Caco-2 (cell line): ENCODE data around the gene DYNLL2. TPM values are rescaled to one million over a fixed set of nuclear protein-coding genes. Genes with fewer than 3 reads are reported as not detected.

ENCODE experiments used
- BruUV-seq: library from RNA; stranded (reverse); fragments of 400-500 nt; replicated peaks from 2 replicates; lab custom pipeline; 2021; lab: Mats Ljungman, UMichigan
- CTCF ChIA-PET: fragments of 300-600 bp; sonication (Branson Sonifier 250); formaldehyde crosslinking; loops from one replicate; lab custom pipeline; 2022; ENCODE audit warnings: antibody characterized with exemption; lab: Charles Lee
- POLR2A ChIA-PET: fragments of 300-600 bp; sonication (Branson Sonifier 250); formaldehyde crosslinking; loops from one replicate; lab custom pipeline; 2022; ENCODE audit warnings: antibody characterized with exemption; lab: Charles Lee
- DNase-seq, 2 experiments: peaks; one replicate each; pipeline versions ENCODE4 v3.0.0 to v3.0.0-alpha.2; 2020 to 2022
- H3K27me3 ChIP-seq: replicated peaks from 2 replicates; pipeline ENCODE4 v1.6.0; 2011; ENCODE audit warnings: low read length; ENCODE audit not compliant: control insufficient read depth, insufficient read depth
- H3K36me3 ChIP-seq: 2 replicates; pipeline ENCODE4 v1.5.1; 2011; ENCODE audit warnings: low read length; ENCODE audit not compliant: control insufficient read depth, insufficient read depth
- H3K4me1 ChIP-seq: fragments of 250-450 bp; sonication (Bioruptor Pico); 2 replicates; pipeline ENCODE4 v1.5.1; 2020; ENCODE audit warnings: mild to moderate bottlenecking
- H3K4me3 ChIP-seq: 2 replicates; pipeline ENCODE4 v1.5.1; 2011; ENCODE audit warnings: low read depth, mild to moderate bottlenecking, control low read depth, low read length
- H3K9me3 ChIP-seq: fragments of 250-450 bp; sonication (Bioruptor Pico); 2 replicates; pipeline ENCODE4 v1.5.1; 2020; ENCODE audit warnings: mild to moderate bottlenecking, moderate library complexity
- H3K27ac Mint-ChIP-seq: one replicate; pipeline ENCODE4 v1.8.0; 2022; ENCODE audit warnings: mixed read lengths; ENCODE audit not compliant: unreplicated experiment
- H3K27me3 Mint-ChIP-seq: one replicate; pipeline ENCODE4 v1.8.0; 2022; ENCODE audit warnings: mixed read lengths; ENCODE audit not compliant: insufficient read depth, unreplicated experiment
- H3K36me3 Mint-ChIP-seq: one replicate; pipeline ENCODE4 v1.8.0; 2022; ENCODE audit warnings: mild to moderate bottlenecking, mixed read lengths; ENCODE audit not compliant: insufficient read depth, unreplicated experiment
- H3K4me1 Mint-ChIP-seq: one replicate; pipeline ENCODE4 v1.8.0; 2022; ENCODE audit warnings: low read depth, mixed read lengths; ENCODE audit not compliant: unreplicated experiment
- H3K4me3 Mint-ChIP-seq: one replicate; pipeline ENCODE4 v1.8.0; 2022; ENCODE audit warnings: mild to moderate bottlenecking, moderate library complexity, mixed read lengths; ENCODE audit not compliant: unreplicated experiment
- H3K9me3 Mint-ChIP-seq: one replicate; pipeline ENCODE4 v1.8.0; 2022; ENCODE audit warnings: mixed read lengths; ENCODE audit not compliant: unreplicated experiment
- CTCF ChIP-seq, 2 experiments: fragments of 200-600 bp in 1 of 2; IDR thresholded peaks; 1 replicate in 1 of 2; 2 replicates in 1 of 2; pipeline versions ENCODE4 v1.5.1 to v1.8.0; 2011 to 2022; ENCODE audit warnings: antibody characterized with exemption in 1 of 2, control low read depth in 1 of 2, inconsistent platforms in 1 of 2, low read depth in 1 of 2, low read length in 1 of 2, mild to moderate bottlenecking in 1 of 2, moderate library complexity in 1 of 2; ENCODE audit not compliant: insufficient read depth in 1 of 2, severe bottlenecking in 1 of 2, unreplicated experiment in 1 of 2
- intact Hi-C: fragments of 100-400 bp; cut with micrococcal nuclease; formaldehyde crosslinking; loops from one replicate; pipeline ENCODE4 v1.10.0; 2022; ENCODE audit not compliant: unreplicated experiment
- total RNA-seq: library from RNA; stranded (reverse); gene quantifications from 2 replicates; pipeline ENCODE4 v1.2.3, GENCODE V29; 2022

The DYNLL2 gene
- total RNA-seq, 1 experiment from 2014 or later, result 80.6 TPM

GRCh38 chr17:58113947-58114346, 30.7 kb downstream of the DYNLL2 start:
- ChIA-PET POLR2A (interaction anchor here (1.1 kb wide), 1 partner anchor 31 kb away, joined by 3 read pairs; no protein-coding TSS in a partner anchor), CTCF (interaction anchor here (0.6 kb wide), 1 partner anchor 225 kb away, joined by 3 read pairs; no protein-coding TSS in a partner anchor)
- intact Hi-C loops, result loop anchor here (1.0 to 10.0 kb wide), 4 partner anchors 115 to 439 kb away; no protein-coding TSS in a partner anchor
- BruUV-seq, result no TSS peak
- Histone ChIP-seq H3K4me1 (no peaks in the 10 kb centered on the region), H3K27me3 (no peaks in the 10 kb centered on the region), H3K4me3 (no peak overlapping the region), H3K9me3 (no peaks in the 10 kb centered on the region), H3K36me3 (no peaks in the 10 kb centered on the region)
- Mint-ChIP-seq H3K27ac (no peak overlapping the region), H3K9me3 (no peaks in the 10 kb centered on the region), H3K4me3 (no peak overlapping the region), H3K36me3 (no peaks in the 10 kb centered on the region), H3K27me3 (peaks cover 10% of the 10 kb centered on the region), H3K4me1 (no peaks in the 10 kb centered on the region)
- DNase-seq, result no peak
- TF ChIP-seq CTCF (IDR thresholded peaks at IDR 0.05; ENCODE audit: insufficient read depth in 1 of 2, low read depth in 1 of 2, low read length in 1 of 2, severe bottlenecking in 1 of 2, unreplicated experiment in 1 of 2), result no peak

- H3K27me3 Mint-ChIP-seq, result peaks cover 18% of the 10 kb centered on the region
- POLR2A ChIA-PET, result no interaction called here
- BruUV-seq, result no TSS peak
- H3K9me3 Mint-ChIP-seq, result no peaks in the 10 kb centered on the region
- Histone ChIP-seq H3K4me1 (no peaks in the 10 kb centered on the region), H3K27me3 (no peaks in the 10 kb centered on the region), H3K9me3 (no peaks in the 10 kb centered on the region), H3K36me3 (no peaks in the 10 kb centered on the region), H3K4me3 (no peak overlapping the region)
- H3K4me1 Mint-ChIP-seq, result no peaks in the 10 kb centered on the region
- TF ChIP-seq CTCF (IDR thresholded peaks at IDR 0.05; ENCODE audit: insufficient read depth in 1 of 2, low read depth in 1 of 2, low read length in 1 of 2, severe bottlenecking in 1 of 2, unreplicated experiment in 1 of 2), result no peak
- no peak for DNase-seq
- CTCF ChIA-PET, result no interaction called here
- H3K4me3 Mint-ChIP-seq, result no peak overlapping the region
- intact Hi-C loops, result loop anchor here (10.0 kb wide), 1 partner anchor 443 kb away; no protein-coding TSS in a partner anchor
- no peak overlapping the region for H3K27ac Mint-ChIP-seq
- no peaks in the 10 kb centered on the region for H3K36me3 Mint-ChIP-seq
Measured at GRCh38 chr17:58117382-58117781, 34.2 kb downstream of the DYNLL2 start.

- TF ChIP-seq CTCF (IDR thresholded peaks at IDR 0.05; ENCODE audit: insufficient read depth in 1 of 2, low read depth in 1 of 2, low read length in 1 of 2, severe bottlenecking in 1 of 2, unreplicated experiment in 1 of 2), result no peak
- Histone ChIP-seq H3K4me3 (no peak overlapping the region), H3K27me3 (no peaks in the 10 kb centered on the region), H3K36me3 (no peaks in the 10 kb centered on the region), H3K9me3 (no peaks in the 10 kb centered on the region), H3K4me1 (no peaks in the 10 kb centered on the region)
- H3K9me3 Mint-ChIP-seq, result no peaks in the 10 kb centered on the region
- H3K27me3 Mint-ChIP-seq, result peaks cover 21% of the 10 kb centered on the region
- H3K4me3 Mint-ChIP-seq, result no peak overlapping the region
- H3K36me3 Mint-ChIP-seq, result no peaks in the 10 kb centered on the region
- no peak overlapping the region for H3K27ac Mint-ChIP-seq
- CTCF ChIA-PET, result interaction anchor here (1.0 kb wide), 1 partner anchor 120 kb away, joined by 3 read pairs; no protein-coding TSS in a partner anchor
- DNase-seq, result no peak
- POLR2A ChIA-PET, result interaction anchor here (1.0 kb wide), 1 partner anchor 37 kb away, joined by 5 read pairs; no protein-coding TSS in a partner anchor
- H3K4me1 Mint-ChIP-seq, result no peaks in the 10 kb centered on the region
- BruUV-seq, result no TSS peak
- intact Hi-C loops, result loop anchor here (10.0 kb wide), 1 partner anchor 445 kb away; no protein-coding TSS in a partner anchor
Measured at GRCh38 chr17:58119491-58119890, 36.3 kb downstream of the DYNLL2 start.
